PC-9 (cell line): ENCODE measurements around the gene FOXP1.

Source experiments
- CTCF ChIP-seq: fragments of 200-600 bp; sonication (generic); conservative IDR thresholded peaks from 2 replicates; pipeline ENCODE4 v1.6.1; 2017; ENCODE audit warnings: mixed run types, antibody characterized with exemption, mild to moderate bottlenecking, moderate library complexity
- EZH2 ChIP-seq: fragments of 200-600 bp; sonication (generic); IDR thresholded peaks from 2 replicates; pipeline ENCODE4 v1.8.0; 2017; ENCODE audit warnings: antibody characterized with exemption, low read depth

DNA sequence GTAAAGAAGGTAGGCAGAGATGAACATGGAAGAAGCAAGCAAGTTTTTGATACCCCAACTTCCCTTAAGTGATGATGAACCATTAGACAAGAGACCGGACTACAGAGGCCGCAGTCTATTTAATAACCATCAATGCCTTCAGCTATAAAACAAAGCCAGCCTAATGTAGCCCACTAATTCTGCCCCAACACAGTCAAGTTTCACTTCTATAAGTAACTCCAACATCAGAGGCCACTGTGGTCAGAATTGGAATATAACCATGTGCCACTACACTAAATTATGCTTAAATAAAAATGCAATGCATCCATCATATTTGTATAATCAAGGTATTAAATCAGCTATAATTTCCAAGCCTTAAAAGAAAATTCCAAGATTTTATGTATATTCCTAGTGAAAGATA, 234.7 kb downstream of the FOXP1 start:
- TF ChIP-seq CTCF (no peak), EZH2 (no peak)
